GM21360 (cell line): ENCODE data around the gene MAN1A1.
A peak's percentile ranks its signal among the peaks of the same experiment; 100 is the strongest.
"Not testable (repeated sequence)": the region's sequence is repeated elsewhere in the genome, so short reads cannot be mapped to it uniquely, and the experiment has no call there.

ENCODE experiments used
- ATAC-seq: cut with Tn5 transposase; IDR thresholded peaks from one replicate; pipeline ENCODE4 v1.9.1; 2021; ENCODE audit warnings: mild to moderate bottlenecking, moderate library complexity; ENCODE audit not compliant: unreplicated experiment

The MAN1A1 gene

GRCh38 chr6:119306396-119306968, 43.1 kb downstream of the MAN1A1 start:
- no peak for ATAC-seq

- no peak for ATAC-seq
Observed at GRCh38 chr6:119303164-119303887, 46.2 kb downstream of the MAN1A1 start.

GRCh38 chr6:119301429-119301828, 48.1 kb downstream of the MAN1A1 start:
- no peak for ATAC-seq

- ATAC-seq, result no peak
Observed at GRCh38 chr6:119299694-119300093, 49.9 kb downstream of the MAN1A1 start.

GRCh38 chr6:119297049-119297448, 52.5 kb downstream of the MAN1A1 start:
- no peak for ATAC-seq

- ATAC-seq, result no peak
Observed at GRCh38 chr6:119296036-119297035, 53.2 kb downstream of the MAN1A1 start.

GRCh38 chr6:119294984-119295383, 54.6 kb downstream of the MAN1A1 start:
- ATAC-seq, result peak; percentile 78

GRCh38 chr6:119291060-119291459, 58.5 kb downstream of the MAN1A1 start:
- ATAC-seq, result not testable (repeated sequence)

- no peak for ATAC-seq
Observed at GRCh38 chr6:119290306-119290705, 59.3 kb downstream of the MAN1A1 start.

- no peak for ATAC-seq
Observed at GRCh38 chr6:119289651-119290050, 59.9 kb downstream of the MAN1A1 start.

- ATAC-seq, result no peak
Observed at GRCh38 chr6:119285908-119286625, 63.5 kb downstream of the MAN1A1 start.

GRCh38 chr6:119284861-119285521, 64.6 kb downstream of the MAN1A1 start:
- no peak for ATAC-seq

- no peak for ATAC-seq
Observed at GRCh38 chr6:119283979-119284545, 65.5 kb downstream of the MAN1A1 start.

GRCh38 chr6:119283214-119283613, 66.3 kb downstream of the MAN1A1 start:
- no peak for ATAC-seq

- no peak for ATAC-seq
Observed at GRCh38 chr6:119280668-119281067, 68.9 kb downstream of the MAN1A1 start.

- no peak for ATAC-seq
Observed at GRCh38 chr6:119280080-119280479, 69.5 kb downstream of the MAN1A1 start.

GRCh38 chr6:119278625-119279024, 70.9 kb downstream of the MAN1A1 start:
- ATAC-seq, result no peak

GRCh38 chr6:119277052-119277451, 72.5 kb downstream of the MAN1A1 start:
- ATAC-seq, result no peak

GRCh38 chr6:119276211-119276610, 73.3 kb downstream of the MAN1A1 start:
- no peak for ATAC-seq

GRCh38 chr6:119274197-119274595, 75.4 kb downstream of the MAN1A1 start:
- no peak for ATAC-seq
